Activated naive CD4-positive, alpha-beta T cell treated with anti-CD3 and anti-CD28 coated beads for 36 hours (primary cell): ENCODE results near the gene STYXL1. TPM values are rescaled to one million over a fixed set of nuclear protein-coding genes. Genes with fewer than 3 reads are reported as not detected.

Experiments used
- CTCF ChIA-PET: fragments of 350-600 bp; sonication (Branson Sonifier 250); formaldehyde crosslinking; loops from one replicate; lab custom pipeline; 2021; ENCODE audit warnings: antibody characterized with exemption; lab: Charles Lee
- DNase-seq: peaks from one replicate; pipeline ENCODE4 v3.0.0-alpha.2; 2020
- H3K27ac Mint-ChIP-seq: one replicate; pipeline ENCODE4 v1.8.0; 2021; ENCODE audit warnings: mild to moderate bottlenecking, mixed read lengths
- H3K27me3 Mint-ChIP-seq: one replicate; pipeline ENCODE4 v1.8.0; 2021; ENCODE audit warnings: low read depth, mixed read lengths
- H3K36me3 Mint-ChIP-seq: one replicate; pipeline ENCODE4 v1.8.0; 2021; ENCODE audit warnings: low read depth, mixed read lengths
- H3K4me1 Mint-ChIP-seq: one replicate; pipeline ENCODE4 v1.8.0; 2021; ENCODE audit warnings: low read depth, mixed read lengths
- H3K4me3 Mint-ChIP-seq: one replicate; pipeline ENCODE4 v1.8.0; 2021; ENCODE audit warnings: mild to moderate bottlenecking, moderate library complexity, mixed read lengths
- H3K9me3 Mint-ChIP-seq: one replicate; pipeline ENCODE4 v1.8.0; 2021; ENCODE audit warnings: mixed read lengths
- intact Hi-C: fragments of 100-400 bp; cut with micrococcal nuclease; formaldehyde crosslinking; loops from one replicate; pipeline ENCODE4 v1.15.1; 2023
- total RNA-seq, 2 experiments: library from RNA; stranded (reverse); gene quantifications; one replicate each; pipeline ENCODE4 v1.2.3, GENCODE V29; 2021

The STYXL1 gene
- total RNA-seq, 2 experiments from 2014 or later, result 27.6 to 28.1 TPM

DNA sequence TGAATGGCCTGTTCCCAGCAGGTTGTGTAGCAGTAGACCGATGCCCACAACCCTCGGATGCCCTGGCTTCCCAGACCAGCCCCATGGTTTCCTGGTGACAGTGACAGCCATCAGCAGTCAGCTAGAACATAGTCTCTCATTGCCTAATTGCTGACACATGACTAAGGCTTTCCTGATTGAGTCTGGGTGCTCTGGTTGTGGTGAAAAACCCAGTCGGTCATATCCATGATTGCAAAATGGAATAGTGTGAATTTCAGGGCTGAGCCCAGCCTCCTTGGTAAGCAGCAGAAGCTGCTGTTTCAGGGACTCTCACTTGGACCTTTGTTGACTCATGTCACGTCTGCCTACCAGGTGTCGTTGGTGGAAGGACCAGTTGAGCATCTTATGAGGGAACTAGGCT lies 96.3 kb downstream of the STYXL1 start:
- no peak overlapping the region for H3K4me3 Mint-ChIP-seq
- CTCF ChIA-PET, result no interaction called here
- no peak for DNase-seq
- no peaks in the 10 kb centered on the region for H3K27me3 Mint-ChIP-seq
- no peaks in the 10 kb centered on the region for H3K9me3 Mint-ChIP-seq
- no peak overlapping the region for H3K27ac Mint-ChIP-seq
- H3K4me1 Mint-ChIP-seq, result peaks cover 2% of the 10 kb centered on the region
- intact Hi-C loops, result no loop called here
- no peaks in the 10 kb centered on the region for H3K36me3 Mint-ChIP-seq

DNA sequence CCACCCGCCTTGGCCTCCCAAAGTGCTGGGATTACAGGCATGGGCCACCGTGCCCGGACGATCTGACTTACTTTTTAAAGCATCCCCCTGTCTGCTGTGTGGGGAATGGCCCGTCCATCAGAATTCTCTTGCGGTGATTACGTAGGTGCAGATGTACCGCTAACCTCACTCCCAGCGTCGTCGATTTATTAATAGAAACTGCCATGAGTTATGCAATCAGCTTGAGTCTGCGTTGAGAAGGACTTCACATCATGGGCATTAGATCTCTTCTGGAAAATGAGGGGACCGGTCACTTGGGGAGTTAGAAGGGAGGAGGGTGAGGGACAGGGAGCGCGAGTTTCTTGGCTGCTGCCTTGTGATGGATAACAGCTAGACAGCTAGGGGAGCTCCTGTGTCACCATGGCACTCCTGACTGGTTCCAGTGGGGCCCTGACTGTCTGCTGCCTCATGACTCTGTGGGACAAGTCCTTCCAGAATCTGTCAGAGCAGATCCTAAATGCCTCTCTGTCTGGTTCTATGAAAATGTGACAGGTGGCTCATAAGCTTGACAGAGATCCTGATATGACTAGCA lies 97.6 kb downstream of the STYXL1 start:
- CTCF ChIA-PET, result no interaction called here
- no peaks in the 10 kb centered on the region for H3K27me3 Mint-ChIP-seq
- H3K36me3 Mint-ChIP-seq, result no peaks in the 10 kb centered on the region
- H3K4me1 Mint-ChIP-seq, result peaks cover 7% of the 10 kb centered on the region
- no peak for DNase-seq
- intact Hi-C loops, result no loop called here
- H3K9me3 Mint-ChIP-seq, result no peaks in the 10 kb centered on the region
- no peak overlapping the region for H3K4me3 Mint-ChIP-seq
- H3K27ac Mint-ChIP-seq, result no peak overlapping the region

DNA sequence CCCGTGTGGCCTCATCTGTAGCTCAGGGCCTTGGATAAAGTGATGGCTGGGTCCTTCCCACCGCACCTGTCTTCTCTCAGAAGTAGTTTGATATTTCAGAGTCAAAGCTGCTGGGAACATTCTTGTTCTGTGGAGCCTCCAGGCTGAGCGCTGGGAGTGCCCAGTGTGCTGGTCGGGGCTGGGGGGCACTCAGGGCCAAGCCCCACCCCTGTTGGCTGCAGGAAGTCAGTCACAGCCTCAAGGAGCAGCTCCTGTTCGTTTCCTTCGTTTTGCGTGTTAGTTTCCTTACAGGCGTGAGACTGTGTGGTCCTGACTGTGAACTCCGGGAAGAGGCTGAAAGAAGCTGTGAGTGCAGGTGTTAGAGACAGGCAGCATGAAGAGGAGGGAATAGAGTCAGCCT lies 99.6 kb downstream of the STYXL1 start:
- Mint-ChIP-seq H3K27ac (no peak overlapping the region), H3K9me3 (no peaks in the 10 kb centered on the region), H3K27me3 (no peaks in the 10 kb centered on the region), H3K36me3 (no peaks in the 10 kb centered on the region), H3K4me1 (peaks cover 13% of the 10 kb centered on the region), H3K4me3 (no peak overlapping the region)
- intact Hi-C loops, result no loop called here
- CTCF ChIA-PET, result interaction anchor here (1.2 kb wide), 1 partner anchor 49 kb away, joined by 3 read pairs; no protein-coding TSS in a partner anchor
- DNase-seq, result no peak

Other genes with a start within 250 kb of the STYXL1 start
- gene CCL24, start 234.2 kb downstream of the STYXL1 start, total RNA-seq, result not detected
- 10 to 100 TPM; 21.5 to 24.0 TPM for gene RHBDD2, start 169.0 kb downstream of the STYXL1 start, total RNA-seq
- gene POR, start 132.8 kb downstream of the STYXL1 start, total RNA-seq, result 10 to 100 TPM; 22.9 to 26.0 TPM
- gene TMEM120A, start 53.4 kb downstream of the STYXL1 start, total RNA-seq, result 10 to 100 TPM; 17.0 to 22.4 TPM
- 100 to 1,000 TPM; 325 TPM for gene MDH2, start 106 bp upstream of the STYXL1 start, total RNA-seq
- not detected for gene SRRM3, start 153.9 kb upstream of the STYXL1 start, total RNA-seq